A673 (cell line): ENCODE data around the gene HMGB2.

Source experiments
- EZH2 ChIP-seq: fragments of 200-600 bp; sonication (generic); IDR thresholded peaks from 2 replicates; pipeline ENCODE4 v1.6.1; 2017; ENCODE audit warnings: borderline replicate concordance, low read depth, mild to moderate bottlenecking, mixed read lengths, antibody characterized with exemption, low read length; ENCODE audit not compliant: poor library complexity, severe bottlenecking
- TF ChIP-seq, protein P1 (sequence below): fragments of 300-800, 200-600 bp; sonication (generic); conservative IDR thresholded peaks from 2 replicates; pipeline ENCODE4 v1.5.1; 2017; ENCODE audit warnings: low read depth, mild to moderate bottlenecking, antibody characterized with exemption, low read length, moderate library complexity, mixed read lengths

DNA sequence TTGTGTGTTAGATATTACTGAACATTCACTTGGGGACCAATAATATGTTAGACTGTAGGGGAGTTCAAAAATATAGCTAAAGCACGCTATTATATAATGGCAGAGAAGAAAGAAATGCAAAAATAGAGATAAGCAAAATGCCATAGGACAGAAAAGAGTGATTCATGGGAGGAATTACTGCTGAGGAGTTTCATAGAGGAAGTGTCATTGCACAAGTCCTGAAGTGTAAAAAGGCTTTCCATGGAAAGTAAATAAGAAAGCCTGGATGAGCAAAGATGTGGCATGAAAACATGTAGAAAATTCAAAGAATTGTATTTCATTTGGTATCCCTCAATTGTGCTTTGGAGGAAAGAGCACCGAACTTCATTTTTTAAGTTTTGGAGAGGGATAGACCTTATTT is 14.5 kb downstream of the HMGB2 start:
- TF ChIP-seq, protein P1, sequence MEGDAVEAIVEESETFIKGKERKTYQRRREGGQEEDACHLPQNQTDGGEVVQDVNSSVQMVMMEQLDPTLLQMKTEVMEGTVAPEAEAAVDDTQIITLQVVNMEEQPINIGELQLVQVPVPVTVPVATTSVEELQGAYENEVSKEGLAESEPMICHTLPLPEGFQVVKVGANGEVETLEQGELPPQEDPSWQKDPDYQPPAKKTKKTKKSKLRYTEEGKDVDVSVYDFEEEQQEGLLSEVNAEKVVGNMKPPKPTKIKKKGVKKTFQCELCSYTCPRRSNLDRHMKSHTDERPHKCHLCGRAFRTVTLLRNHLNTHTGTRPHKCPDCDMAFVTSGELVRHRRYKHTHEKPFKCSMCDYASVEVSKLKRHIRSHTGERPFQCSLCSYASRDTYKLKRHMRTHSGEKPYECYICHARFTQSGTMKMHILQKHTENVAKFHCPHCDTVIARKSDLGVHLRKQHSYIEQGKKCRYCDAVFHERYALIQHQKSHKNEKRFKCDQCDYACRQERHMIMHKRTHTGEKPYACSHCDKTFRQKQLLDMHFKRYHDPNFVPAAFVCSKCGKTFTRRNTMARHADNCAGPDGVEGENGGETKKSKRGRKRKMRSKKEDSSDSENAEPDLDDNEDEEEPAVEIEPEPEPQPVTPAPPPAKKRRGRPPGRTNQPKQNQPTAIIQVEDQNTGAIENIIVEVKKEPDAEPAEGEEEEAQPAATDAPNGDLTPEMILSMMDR, result no peak
- TF ChIP-seq EZH2, result no peak
